GM18909 (cell line): ENCODE data around the gene CCSER1.
"Not testable (repeated sequence)": the region's sequence is repeated elsewhere in the genome, so short reads cannot be mapped to it uniquely, and the experiment has no call there.

Experiments
- ATAC-seq: cut with Tn5 transposase; IDR thresholded peaks from one replicate; pipeline ENCODE4 v1.9.1; 2021; ENCODE audit warnings: mild to moderate bottlenecking; ENCODE audit not compliant: unreplicated experiment, poor library complexity

The CCSER1 gene

DNA sequence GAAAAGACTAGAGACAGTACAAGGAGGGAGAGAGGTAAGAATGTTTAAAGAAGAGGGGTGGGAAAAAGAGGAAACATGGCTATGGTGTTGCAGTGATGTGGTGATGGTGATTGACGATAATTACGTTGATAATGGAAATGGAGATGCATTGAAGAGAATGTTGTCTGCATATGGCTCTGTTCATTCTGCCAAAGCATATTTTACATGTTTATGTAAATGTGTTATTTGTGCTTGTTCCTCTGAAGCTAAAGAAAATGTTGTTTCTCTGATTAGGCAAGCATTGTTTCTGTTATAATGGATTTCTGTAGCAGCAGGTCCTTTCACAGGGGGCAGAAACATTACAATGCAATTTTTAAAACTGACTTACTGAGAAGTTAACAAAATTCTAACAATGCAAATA, 958.8 kb downstream of the CCSER1 start:
- ATAC-seq = no peak

- no peak for ATAC-seq
These were observed 960.5 kb downstream of the CCSER1 start for GRCh38 chr4:91087743-91088142.

DNA sequence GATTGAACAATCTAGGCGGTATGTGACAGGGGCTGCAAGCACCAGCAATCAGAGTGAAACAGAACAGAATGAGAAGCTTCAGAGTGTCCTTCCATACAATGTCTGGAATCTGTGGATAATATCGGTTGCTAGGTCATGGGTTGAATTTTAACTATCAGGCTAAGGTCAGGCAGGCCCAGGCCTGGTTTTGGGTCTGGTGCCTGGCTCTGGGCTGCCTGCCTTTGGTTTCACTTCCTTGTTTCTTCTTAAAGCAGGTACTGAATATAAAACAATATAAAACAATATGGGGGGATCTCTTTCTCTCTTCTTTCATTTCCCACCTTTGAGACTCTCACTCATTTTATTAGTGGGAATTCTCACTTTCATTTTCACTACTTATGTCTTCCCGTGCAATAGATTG, 962.0 kb downstream of the CCSER1 start:
- no peak for ATAC-seq

DNA sequence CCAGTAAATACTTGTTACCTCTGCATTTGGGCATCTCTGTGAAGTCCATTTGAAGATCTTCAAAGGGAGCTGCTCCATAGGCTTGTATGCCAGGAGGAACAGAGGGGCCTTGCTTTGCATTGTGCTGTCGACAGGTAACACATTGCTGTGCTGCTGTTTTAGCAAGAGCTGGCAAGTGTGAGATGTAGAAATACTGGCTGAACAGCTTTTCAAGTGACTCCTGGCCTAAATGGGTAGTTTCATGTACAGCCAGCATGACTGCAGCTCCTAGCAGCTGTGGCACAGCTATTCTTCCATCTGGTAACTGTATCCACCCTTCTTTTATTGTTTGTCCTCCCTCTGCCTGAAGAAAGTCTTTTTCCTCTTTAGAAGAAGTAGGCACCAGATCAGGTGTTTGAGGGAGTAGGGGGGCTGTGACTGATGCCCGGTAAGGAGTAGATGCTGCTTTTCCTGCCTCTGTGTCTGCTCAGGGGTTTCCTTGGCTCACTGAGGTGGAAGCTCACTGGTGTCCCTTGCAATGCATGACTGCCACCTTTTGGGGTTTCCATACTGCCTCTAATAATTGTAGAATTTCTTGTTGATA, 965.3 kb downstream of the CCSER1 start:
- no peak for ATAC-seq

GRCh38 chr4:91094220-91094619, 967.0 kb downstream of the CCSER1 start:
- ATAC-seq = not testable (repeated sequence)

DNA sequence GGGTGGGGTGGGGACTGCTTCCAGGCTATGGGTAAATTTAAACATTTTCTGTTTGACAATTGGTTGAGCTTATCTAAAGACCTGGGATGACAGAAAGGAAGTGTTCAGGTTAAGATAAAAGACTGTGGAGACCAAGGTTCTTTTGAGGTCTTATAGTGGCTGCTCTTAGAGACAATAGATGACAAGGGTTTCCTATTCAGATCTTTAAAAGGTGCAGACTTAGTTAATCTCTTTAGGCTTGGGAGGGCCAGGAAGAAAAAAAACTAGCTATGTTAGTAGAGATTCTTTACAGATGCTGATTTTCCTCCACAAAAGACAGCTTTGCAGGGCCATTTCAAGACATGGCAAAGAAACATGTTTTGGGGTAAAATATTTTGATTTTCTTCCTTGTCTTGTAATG, 972.5 kb downstream of the CCSER1 start:
- no peak for ATAC-seq

DNA sequence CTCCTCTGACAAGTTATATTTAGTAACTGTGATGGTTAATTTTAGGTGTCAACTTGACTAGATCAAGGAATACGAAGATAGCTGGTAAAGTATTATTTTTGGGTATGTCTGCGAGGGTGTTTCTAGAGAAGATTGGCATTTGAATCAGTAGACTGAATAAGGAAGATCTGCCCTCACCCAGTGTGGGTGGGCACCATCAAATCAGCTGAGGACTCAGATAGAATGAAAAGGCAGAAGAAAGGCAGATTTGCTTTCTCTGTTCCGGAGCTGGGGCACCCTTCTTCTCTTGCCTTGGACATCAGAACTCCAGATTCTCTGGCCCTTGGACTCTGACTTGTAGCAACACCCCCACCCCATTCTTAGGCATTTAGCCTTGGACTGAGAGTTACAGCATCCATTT, 981.6 kb downstream of the CCSER1 start:
- ATAC-seq = no peak

DNA sequence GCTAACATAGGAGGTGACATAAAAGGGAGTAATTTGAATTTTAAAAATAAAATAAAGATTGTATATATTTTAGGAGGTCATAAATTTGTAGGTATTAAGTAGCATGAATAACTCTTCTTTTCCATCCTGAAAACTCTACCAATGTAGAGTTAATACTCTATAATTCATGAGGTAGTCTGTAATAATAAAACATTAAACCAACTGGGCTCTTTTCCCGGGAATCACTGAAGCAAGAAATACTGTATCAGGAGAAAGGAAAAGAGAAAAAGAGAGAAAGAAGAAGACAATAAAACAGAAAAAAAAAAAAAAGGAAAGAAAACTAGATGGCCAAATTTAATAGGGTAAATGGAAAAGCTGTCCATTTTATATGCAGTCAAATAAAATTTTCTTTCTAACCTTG, 984.4 kb downstream of the CCSER1 start:
- no peak for ATAC-seq

- ATAC-seq = peak; percentile 51
These were observed 986.0 kb downstream of the CCSER1 start for GRCh38 chr4:91113130-91113706.

DNA sequence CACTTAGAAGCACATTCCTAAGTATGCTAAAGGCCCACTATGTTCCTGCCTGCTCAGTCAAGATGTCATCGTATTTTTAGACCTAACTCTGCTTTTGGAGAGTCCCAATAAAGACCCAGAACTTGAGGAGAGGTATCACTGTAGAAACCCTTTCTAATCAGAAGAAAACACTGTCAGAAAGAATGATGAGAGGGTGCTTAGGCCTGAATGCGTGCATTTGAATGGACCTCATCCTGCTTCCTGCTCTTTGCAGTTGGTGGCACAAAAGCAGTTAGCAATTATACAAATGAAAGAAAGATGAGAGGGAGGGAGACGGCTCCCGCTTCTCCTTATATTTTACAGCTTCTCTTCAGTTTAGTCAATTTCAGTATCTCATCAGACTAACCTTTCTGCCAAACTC, 987.2 kb downstream of the CCSER1 start:
- no peak for ATAC-seq

GRCh38 chr4:91116861-91117260, 989.7 kb downstream of the CCSER1 start:
- ATAC-seq = peak; percentile 40

- ATAC-seq = peak; percentile 88
These were observed 991.4 kb downstream of the CCSER1 start for GRCh38 chr4:91118597-91118996.

DNA sequence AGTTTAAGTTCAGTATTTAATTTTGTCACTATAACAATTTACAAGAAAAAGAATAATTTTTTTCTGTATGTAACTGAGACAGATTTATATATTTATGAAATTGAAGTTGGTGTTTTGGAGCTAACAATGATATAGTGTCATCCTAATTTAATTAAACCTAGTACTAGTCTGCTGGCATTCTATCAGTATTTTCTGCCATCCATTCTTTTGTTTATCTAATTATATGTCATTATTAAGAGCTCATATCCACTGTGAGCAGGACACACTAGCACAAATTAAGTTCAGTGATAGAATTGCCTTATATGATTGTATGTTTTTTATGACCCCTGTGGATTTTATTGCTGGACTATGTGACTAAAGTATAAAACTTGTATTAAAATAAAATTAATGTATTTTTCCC, 996.5 kb downstream of the CCSER1 start:
- no peak for ATAC-seq

DNA sequence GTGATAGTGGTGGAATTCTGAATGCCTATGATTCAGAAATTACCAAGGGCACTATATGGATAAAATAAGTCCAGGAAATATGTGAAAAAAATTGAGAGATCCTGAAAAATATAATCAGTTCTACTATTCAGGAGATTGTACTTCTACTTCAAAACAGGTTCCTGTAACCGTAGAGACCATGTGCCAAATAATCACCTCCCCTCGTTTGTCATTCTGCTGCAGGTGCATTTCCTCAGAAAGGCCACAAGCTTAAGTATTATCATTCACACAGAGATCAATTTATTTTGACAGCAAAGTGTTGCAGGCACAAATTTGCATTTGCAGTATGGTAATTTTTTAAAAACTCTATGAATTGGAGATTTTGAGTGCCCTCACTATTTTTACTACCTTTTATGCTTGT, 1000.0 kb downstream of the CCSER1 start:
- ATAC-seq = no peak

- ATAC-seq = no peak
These were observed 1000.6 kb downstream of the CCSER1 start for GRCh38 chr4:91127831-91128230.

- no peak for ATAC-seq
These were observed 1001.3 kb downstream of the CCSER1 start for GRCh38 chr4:91128519-91128918.

- ATAC-seq = no peak
These were observed 1019.9 kb downstream of the CCSER1 start for GRCh38 chr4:91147067-91147466.

DNA sequence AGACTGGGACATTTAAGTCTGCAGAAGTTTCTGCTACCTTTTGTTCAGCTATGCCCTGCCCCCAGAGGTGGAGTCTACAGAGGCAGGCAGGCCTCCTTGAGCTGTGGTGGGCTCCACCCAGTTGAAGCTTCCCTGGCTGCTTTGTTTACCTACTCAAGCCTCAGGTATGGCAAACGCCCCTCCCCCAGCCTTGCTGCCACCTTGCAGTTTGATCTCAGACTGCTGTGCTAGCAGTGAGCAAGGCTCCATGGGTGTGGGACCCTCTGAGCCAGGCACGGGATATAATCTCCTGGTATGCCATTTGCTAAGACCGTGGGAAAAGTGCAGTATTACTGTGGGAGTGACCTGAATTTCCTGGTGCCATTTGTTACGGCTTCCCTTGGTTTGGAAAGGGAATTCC, 1026.8 kb downstream of the CCSER1 start:
- not testable (repeated sequence) for ATAC-seq

DNA sequence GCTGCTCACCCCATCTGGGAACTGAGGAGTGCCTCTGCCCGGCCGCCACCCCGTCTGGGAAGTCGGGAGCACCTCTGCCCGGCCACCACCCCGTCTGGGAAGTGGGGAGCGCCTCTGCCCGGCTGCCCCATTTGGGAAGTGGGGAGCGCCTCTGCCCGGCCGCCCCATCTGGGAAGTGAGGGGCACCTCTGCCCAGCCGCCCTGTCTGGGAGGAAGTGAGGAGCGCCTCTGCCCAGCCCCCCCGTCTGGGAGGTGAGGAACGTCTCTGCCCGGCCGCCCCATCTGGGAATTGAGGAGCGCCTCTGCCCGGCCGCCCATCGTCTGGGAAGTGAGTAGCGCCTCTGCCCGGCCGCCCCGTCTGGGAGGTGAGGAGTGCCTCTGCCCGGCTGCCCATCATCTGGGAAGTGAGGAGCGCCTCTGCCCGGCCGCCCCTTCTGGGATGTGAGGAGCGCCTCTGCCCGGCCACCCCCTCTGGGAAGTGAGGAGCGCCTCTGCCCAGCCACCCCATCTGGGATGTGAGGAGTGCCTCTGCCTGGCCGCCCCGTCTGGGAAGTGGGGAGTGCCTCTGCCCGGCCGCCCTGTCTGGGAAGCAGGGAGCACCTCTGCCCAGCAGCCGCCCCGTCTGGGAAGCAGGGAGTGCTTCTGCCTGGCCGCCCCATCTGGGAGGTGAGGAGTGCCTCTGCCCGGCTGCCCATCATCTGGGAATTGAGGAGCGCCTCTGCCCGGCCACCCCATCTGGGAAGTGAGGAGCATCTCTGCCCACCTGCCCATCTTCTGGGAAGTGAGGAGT, 1040.9 kb downstream of the CCSER1 start:
- not testable (repeated sequence) for ATAC-seq

- ATAC-seq = no peak
These were observed 1043.6 kb downstream of the CCSER1 start for GRCh38 chr4:91170768-91171167.

GRCh38 chr4:91171217-91171616, 1044.0 kb downstream of the CCSER1 start:
- no peak for ATAC-seq

DNA sequence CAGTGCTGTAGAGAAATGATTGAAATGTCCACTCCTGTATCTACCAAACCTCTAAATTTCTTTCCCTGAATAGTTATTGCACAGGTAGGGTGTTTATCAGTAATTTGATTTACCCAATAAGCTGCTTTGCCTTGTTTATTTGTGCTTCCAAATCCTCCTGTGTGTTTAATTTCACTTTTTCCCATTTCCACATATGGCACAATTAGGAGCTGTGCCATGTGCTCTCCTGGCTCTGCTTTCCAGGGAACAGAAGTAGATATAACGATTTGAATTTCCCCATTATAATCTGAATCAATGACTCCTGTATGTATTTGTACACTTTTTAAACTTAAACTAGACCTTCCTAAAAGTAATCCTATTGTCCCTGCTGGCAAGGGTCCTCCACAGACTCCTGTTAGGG, 1057.9 kb downstream of the CCSER1 start:
- not testable (repeated sequence) for ATAC-seq
